ENCODE measurements around the gene DCDC1.
"Not testable (repeated sequence)": the region's sequence is repeated elsewhere in the genome, so short reads cannot be mapped to it uniquely, and the experiment has no call there.

Gene DCDC1

DNA sequence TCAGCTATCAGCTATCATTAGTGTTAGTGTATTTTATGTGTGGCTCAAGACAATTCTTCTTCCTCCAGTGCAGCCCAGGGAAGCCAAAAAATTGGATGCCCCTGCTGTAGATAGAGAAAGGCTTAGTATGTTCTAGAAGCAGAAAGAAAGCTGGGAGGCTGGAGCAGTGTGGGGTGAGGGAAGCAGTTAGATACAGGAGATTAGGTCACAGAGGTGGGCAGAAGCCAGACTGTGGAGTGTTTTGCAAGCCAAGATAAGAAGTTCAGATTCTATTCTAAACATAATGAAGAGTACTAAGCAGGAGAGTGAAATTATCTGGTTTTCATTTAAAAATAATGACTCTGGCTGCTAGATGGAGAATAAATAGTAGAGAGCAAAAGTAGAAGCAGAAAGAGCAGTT, 381.7 kb downstream of the DCDC1 start:
- no peak for DNase-seq (ENCODE audit: low read depth in 2 of 2)

DNA sequence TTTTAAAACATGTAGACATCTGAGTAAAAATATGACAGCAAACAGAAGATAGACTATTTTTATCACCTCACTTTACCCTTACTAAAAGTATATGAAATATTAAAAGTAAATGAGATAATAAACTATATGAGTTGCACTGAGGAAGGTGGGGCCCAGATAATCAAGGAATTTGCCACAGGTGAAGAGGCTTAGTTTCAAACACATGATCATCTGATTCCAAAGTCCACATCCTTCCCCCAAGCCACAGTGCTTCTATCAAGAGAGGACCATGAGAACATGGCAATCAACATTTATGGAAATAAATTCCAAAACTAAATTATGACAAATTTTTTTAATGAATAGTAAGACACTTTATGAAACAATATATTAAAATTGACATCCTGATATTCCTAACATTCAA, 384.0 kb downstream of the DCDC1 start:
- no peak for DNase-seq (ENCODE audit: low read depth in 2 of 2)

DNA sequence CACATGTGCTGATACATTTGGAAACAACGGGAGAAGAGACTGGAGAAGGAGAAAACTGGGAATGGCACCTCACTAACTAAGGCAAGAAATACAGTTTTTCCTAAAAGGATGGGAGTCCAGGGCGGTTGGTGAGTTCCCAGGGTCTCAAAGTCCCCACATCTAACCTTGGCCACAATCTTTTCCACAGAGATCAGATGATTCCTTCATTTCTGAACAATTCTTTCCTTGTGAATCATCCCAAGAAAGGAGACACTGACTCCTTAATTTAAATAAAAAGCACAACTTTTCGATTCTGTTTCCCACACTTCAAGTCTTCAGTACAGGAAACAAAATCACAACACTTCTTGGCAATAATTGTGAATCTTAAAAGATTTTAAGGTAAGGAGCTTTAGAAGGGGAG, 384.7 kb downstream of the DCDC1 start:
- no peak for DNase-seq (ENCODE audit: low read depth in 2 of 2)

DNA sequence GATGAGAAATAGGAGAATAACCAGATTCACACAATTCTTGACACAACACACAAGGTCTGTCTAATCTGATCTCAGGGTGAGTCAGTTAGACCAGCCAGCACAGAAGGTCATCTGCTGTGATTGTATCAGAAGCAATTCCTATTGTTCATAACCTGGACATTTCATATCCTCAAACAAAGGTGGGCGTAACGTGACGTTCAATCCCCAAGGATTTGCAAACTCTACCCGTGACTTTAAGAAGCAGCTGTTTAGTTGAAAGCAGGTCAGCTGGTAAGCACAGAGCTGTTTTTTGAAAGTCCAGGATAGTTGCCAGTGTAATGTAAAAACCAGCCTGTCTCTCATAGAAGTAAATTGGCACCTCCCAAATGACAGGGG, 385.1 kb downstream of the DCDC1 start:
- DNase-seq (ENCODE audit: low read depth in 2 of 2), result no peak

DNA sequence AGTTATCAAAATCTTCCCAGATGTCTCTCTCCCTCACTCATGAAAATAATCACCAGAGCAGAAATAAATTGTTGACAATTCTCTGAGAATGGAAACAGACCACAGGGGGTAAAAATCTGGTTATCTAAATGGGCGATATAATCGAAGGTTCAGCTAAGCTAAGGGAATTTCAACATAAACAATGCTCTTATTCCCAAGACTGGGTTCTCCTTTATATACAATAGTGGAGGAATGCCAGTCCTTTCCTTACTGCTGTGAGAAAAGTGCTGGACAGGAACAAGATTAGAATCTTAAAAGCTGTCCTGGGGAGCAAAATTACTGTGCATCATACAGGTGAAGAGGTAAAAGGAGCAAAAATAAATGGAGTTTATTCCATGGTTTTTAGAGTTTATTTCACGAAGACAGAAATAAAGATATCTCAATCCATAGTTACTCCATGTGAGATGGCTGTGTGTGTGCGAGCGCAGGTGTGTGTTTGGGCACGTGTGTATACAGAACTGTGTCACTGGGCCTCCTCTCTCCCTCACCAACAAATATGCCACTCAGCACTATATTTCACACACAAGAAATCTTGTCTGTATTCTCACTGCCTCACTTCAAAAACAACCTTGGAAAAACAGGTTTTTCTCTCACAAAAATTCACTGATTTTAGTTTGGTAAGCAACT, 385.6 kb downstream of the DCDC1 start:
- no peak for DNase-seq (ENCODE audit: low read depth in 2 of 2)

DNA sequence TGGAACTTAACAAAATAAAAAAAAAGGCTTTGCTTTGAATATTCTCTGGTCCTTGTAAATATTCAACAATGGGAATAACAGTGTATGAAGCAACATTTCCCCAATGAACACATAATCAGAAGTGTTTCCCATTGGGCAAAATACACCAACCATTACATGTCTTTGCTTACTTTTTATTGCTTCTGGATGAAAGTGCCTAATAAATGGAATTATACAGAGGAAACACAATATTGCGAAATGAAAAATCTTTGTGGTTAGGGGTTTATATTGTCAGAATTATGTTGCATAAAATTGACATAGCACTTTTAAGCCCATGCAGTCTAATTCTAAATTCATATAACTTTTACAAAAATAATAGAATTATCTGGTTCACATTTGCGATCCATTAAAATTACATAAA, 386.4 kb downstream of the DCDC1 start:
- DNase-seq (ENCODE audit: low read depth in 2 of 2), result no peak

DNA sequence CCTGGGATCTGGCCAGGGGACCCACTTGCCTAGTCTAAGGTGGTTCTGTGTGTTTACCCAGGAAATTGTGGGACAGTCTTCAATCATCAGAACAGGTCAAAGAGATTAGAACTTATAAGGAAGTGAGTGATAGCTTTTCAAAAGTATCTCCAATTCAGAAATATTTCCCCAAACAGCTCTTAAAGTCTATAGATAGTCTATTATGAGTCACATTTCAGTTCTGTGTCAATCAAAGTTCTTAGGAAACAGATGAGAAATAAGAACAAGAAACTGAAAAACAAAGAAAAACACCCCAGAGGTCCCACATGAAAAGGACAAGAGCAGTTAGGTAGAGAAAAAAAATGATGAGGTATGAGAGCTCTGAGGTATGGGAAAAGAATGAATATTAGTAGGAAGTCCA, 402.0 kb downstream of the DCDC1 start:
- DNase-seq (ENCODE audit: low read depth in 2 of 2), result no peak

DNA sequence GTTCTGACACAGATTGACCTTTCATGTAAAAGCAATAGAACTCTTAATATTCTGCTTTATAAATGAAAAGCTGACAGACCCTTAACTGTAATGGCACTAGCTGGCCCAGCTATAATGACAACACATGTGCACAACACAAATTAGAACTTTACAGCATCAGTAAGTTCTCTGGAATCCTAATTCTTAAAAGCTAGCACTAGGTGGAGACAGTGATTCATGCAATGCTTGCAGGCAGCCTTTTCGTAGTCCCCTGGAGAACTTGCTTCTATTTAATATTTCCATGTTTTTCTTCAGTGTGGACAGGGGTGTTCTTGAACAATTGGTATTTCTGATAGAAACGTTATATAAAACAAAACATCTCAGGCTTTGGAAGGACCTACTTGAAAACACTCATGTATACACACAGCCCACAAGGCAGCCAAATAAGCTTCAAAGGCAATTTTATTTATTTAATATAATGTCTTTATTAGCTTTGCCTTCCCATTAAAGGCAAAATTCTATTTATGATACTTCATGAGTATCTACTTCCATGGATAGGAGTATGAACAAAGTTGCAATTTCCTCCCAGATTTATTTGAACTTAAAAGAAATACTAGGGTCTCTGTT, 409.0 kb downstream of the DCDC1 start:
- DNase-seq (ENCODE audit: low read depth in 2 of 2), result no peak

DNA sequence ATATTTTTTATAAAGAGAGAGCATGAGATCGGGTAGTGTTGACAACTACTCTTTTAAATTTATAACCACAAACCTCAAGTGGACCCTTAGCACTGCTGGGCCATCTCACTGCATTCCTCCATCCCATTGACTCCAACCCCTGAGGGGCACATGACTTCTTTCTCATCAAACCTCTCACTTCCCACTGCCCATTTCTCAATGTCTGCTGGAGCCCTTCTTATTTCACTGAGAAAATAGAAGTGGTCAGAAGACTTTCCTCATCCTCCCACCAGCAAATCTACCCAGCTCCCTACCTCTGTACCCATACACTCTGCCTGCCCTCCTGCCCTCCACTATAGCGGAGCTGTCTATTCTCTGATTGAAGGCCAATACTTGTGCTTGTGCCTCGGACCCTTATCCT, 412.8 kb downstream of the DCDC1 start:
- no peak for DNase-seq (ENCODE audit: low read depth in 2 of 2)

DNA sequence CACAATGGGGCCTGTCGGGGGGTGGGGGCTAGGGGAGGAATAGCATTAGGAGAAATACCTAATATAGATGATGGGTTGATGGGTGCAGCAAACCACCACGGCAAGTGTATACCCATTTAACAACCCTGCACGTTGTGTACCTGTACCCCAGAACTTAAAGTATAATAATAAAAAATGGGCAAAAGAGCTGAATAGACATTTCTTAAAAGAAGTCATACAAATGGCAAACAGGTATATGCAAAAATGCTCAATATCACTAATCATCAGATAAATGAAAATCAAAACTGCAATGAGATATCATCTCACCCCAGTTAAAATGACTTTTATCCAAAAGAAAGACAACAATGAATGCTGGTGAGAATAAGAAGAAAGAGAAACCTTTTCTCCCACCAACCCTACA, 419.7 kb downstream of the DCDC1 start:
- DNase-seq (ENCODE audit: low read depth in 2 of 2), result no peak

DNA sequence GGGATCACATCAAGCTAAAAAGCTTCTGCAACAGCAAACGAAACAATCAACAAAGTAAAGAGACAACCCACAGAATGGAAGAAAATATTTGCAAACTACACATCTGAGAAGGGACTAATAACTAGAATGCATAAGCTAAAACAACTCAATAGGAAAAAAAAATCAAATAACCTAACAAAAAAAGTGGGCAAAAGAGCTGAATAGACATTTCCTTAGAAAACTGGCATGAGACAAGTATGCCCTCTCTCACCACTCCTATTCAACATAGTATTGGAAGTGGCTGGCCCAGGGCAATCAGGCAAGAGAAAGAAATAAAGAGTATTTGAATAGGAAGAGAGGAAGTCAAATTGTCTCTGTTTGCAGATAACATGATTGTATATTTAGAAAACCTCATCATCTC, 421.8 kb downstream of the DCDC1 start:
- DNase-seq (ENCODE audit: low read depth in 2 of 2), result not testable (repeated sequence)

DNA sequence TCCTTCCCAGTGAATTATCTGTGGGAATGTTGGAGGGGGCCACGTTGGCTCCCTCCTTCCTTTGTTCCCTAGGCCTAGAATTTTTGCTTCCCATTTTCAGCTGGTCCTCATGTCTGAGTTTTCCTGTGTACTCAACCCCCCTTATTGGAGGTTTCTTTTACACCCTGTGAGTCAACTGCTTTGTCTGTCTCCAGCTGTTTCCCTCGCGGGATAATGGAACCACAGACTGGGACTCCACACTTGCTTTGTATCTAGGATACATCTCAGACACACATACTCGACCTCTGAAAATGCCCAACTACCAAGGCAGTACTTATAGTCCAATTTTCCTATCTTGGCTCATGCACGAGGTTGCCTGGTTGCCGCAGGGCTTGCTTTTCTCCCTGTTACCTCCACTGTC, 430.7 kb downstream of the DCDC1 start:
- no peak for DNase-seq (ENCODE audit: low read depth in 2 of 2)

DNA sequence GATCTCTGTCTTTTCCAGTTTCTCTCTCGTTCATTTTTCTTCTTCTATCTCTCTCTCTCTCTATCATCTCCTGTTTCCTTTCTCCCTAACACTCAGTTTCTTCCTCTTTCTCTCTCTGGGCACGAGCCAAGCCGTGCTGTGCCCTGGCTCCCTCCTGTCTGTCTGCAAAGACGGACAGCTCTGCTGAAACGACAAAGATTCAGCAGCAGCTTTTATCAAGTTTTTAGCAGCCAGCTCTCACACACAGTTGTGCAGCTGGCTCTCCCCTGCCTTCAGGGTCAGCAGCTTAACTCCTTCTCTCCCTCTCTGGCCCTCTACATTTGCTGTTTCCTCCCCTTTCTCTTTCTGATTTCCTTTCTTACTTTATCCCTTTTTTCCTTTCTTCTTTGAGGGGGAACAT, 431.4 kb downstream of the DCDC1 start:
- no peak for DNase-seq (ENCODE audit: low read depth in 2 of 2)

DNA sequence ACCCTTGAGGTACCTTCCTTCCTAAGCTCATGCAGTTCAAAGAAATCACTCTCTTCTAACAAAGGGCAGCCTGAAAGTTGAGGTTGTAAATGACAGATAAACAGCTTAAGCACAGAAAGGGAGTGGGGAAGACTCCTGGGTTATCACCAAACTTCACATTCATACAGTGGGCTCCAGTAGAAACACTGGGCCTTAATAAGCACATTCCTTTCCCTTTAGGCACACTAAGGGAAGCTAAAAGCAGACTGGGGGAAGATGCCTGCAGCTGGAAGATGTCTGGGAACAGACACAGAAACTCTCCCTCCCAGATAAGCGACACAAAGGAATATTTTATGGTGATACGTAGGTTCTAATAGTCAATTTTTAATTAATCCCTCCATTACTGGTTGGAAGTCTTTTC, 433.0 kb downstream of the DCDC1 start:
- DNase-seq (ENCODE audit: low read depth in 2 of 2), result no peak

DNA sequence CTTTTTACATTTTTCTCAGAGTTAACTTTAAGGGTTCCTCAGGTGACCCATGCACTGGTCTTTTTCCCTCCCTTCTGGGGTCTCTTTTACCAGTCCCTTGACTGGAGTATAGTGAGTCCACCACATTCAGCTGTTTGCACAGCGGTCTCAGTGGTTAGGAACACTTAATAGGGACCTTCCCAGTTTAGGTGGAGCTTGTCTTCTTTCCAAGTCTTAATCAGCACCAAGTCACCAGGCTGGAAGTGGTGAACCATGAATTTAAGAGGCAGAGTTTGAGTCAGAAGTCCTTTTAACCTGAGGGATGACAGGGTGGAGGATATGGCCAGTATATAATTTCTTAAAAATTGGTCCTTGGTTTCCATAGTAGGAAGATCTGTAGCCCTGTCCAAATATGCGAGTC, 433.7 kb downstream of the DCDC1 start:
- DNase-seq (ENCODE audit: low read depth in 2 of 2), result no peak

DNA sequence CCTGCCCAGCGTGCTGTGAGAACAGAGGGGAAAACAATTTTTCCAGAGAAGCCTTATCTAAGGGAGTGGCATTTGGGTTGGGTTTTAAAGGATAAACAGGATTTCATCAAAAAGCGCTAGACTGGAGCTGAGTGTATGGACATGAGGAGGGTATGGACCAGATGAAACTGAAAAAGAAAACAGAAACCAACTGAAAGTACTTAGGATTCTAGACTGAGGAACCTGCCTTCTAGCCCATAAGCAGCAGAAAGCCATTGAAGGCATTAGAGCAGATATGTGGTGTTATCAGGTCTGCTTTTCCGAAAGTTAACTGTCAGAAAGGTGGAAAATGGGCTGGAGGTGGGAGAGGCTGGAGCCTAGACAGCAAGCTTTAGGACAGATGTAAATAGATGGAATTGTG, 443.4 kb downstream of the DCDC1 start:
- no peak for DNase-seq (ENCODE audit: low read depth in 2 of 2)

DNA sequence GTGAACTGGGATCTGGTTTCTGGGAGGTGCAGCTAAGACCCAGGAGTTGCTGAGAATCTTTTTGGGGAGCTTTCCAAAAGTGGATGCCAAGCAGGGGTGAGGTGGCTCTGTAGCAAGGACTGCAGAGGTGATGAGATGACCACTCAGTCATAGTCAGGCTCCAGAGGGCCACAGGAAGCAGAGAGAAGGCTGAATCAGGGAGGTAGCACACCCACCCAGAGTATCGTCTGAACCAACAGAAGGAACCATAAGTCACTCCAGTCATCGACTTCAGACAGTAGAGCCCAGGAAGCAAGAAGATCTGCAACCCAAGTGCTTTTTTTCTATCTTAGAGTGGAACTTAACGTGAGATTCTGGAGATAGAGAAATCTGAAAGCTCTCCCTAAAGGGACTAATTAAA, 447.7 kb downstream of the DCDC1 start:
- DNase-seq (ENCODE audit: low read depth in 2 of 2), result no peak

DNA sequence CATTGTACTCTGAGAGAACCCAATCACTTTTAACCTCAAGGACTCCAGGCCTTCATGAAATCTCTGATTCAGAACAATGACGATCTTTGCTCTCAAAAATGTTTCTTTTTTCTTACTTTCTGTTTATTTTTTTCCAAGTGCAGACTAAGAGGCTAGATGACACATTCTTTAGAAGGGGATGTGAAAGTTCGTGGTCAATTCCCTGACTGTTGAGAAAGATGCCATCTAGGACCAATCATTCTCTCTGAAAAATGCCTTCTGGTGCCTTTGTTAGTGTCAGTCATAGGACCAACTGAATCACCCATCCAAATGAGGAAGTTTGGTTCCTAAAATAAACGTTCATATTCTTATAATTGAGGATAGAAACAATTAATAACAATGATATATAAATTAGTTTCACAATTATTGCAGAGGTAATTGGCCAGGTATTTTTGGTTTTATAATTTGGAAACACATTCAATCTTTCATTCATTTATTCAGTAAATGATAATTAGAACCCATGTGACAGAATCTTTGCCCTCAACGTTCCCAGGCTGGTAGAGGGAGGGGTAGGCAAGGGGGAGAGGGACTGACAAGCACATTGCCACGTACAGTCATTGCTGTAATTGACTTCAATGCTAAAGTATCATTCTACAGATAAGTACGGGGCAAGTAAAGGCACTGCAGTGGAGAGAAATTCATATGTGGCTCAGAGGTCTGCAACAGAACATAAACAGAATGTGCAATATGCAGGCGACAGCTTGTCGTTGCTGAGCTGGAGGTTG, 450.0 kb downstream of the DCDC1 start:
- DNase-seq (ENCODE audit: low read depth in 2 of 2), result no peak

DNA sequence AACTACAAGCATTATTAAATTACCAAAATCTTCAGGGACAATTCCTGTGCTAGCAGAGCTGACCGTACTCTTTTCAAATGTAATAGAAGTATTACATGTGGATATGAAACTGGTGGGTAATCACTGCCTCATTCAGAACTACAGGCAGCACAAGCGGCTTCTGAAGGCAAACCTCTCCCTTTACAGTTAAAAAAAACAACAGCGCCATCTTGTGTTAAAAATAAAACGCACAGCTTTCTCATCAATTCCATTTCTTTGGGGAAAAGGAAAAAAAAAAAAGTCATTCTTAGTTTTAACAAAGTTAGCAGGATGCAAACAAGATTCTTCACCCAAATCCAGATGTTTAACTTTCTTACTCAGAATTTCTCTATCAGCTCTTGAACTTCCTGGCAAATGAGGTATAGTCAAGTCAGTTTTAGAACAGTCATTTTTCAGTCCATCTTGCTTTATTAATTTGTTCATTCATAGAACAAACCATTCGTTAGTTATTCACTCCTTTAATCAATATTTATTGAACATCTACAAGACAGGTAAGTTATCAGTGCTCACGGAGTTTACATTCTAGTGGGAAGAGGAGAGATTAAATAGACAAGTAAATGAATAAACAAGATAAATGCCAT, 451.6 kb downstream of the DCDC1 start:
- DNase-seq (ENCODE audit: low read depth in 2 of 2), result no peak

DNA sequence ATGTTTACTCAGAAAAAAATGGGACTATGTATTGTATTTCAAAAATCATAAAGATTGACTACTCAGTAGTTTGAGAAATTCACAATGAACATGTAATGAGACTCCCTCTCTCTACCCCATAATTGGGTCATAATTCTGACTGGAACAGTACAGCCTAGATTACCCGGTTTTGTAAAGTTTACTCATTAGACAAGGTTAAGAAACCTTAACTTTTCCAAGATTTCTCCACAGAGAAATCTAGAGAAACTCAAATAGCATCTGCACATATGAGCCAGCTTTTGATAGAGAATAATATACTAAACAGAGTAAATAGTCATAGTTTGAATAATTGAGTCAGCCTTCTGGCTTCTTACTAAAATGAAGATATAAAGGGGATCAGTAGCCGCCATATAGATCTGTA, 452.3 kb downstream of the DCDC1 start:
- no peak for DNase-seq (ENCODE audit: low read depth in 2 of 2)

DNA sequence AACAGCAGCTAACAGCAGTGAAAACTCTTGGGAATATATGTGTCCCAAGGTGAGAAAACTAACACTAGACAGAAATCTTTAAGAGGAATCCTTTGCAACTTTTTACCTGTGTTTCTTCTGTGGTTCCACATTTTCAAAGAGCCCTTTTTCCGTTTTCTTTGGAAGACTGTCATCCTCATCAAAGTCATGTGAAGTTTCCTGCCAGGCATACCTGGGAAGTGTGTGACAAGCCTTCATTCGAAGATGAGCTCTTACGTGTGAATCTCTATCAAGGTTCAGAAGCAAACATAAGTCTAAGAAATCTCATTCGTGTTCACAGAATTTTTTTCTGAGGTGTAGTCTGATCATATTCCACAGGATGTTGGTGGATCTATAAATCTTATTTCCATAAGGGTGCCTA, 452.8 kb downstream of the DCDC1 start:
- DNase-seq (ENCODE audit: low read depth in 2 of 2), result no peak

DNA sequence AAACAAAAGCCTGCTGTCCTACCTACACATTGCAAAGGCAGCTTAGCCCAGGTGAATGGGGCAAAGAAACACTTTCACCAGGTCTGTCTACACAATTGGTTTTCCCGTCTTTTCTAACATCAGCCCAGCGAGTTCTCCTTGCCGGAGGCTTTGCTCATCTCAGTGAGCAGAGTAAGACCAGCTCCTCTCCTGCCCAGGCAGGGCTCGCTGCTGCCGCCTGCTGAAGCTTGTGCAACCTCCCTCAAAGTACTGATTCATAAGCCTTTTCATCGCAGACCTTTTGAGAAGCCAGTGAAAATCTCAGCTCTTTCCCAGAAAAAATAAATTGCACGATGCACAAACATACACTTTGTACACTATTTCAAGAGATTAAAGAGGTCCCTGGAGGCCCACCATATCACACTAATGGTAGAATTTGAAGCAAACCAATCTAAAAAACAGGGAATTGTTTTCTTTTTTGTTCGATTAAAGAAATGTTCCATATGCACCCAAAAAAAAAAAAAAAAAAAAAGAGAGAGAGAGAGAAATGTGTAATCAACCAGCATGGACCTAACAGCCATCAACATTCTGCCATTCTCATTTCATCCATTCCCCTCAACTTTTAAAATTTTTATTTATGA, 455.3 kb downstream of the DCDC1 start:
- no peak for DNase-seq (ENCODE audit: low read depth in 2 of 2)

DNA sequence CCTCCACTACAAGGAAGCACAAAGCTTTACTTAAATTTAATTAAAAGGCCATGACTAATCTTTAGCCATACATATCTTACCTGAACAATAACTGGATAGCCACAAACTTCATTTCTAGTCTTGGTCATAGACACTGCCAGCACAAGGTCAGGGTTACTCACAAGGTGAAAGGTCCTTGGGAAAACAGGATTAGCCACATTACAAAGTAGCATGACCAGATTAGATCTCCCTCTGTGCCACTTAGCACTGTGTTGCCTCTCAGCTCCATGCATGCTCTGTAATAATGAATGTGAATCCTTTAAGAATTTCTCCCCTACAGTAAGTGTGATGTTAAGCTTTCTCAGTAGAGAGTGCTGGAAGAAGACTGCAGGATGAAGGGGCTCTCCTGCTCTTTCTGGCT, 458.3 kb downstream of the DCDC1 start:
- no peak for DNase-seq (ENCODE audit: low read depth in 2 of 2)

All from stimulated activated CD8-positive, alpha-beta memory T cell treated with anti-CD3 and anti-CD28 coated beads, Interleukin-2, amount 100 ng/mL, for 1 hour (primary cell).